Right lobe of liver (tissue), 4 donors: ENCODE results near the gene C1orf232.

ENCODE experiments used
- POLR2A ChIP-seq: fragments of 450-650 bp; IDR thresholded peaks from one replicate; pipeline ENCODE4 v1.6.1; 2017; ENCODE audit warnings: antibody characterized with exemption, mild to moderate bottlenecking
- TF ChIP-seq, protein P1 (sequence below), 4 donors: fragments of 200-600 bp in 3 of 4; fragments of 450-650 bp in 1 of 4; IDR thresholded peaks; one replicate each; pipeline versions ENCODE4 v1.5.1 to v1.8.0; 2016 to 2022; ENCODE audit warnings: antibody characterized with exemption in 4 of 4, mild to moderate bottlenecking in 2 of 4
- donor health status: DM: no; HTN: no; CAD: no.
- donor health status: DM: no; HTN: no; CAD: no.
- donor health status: DM: no; HTN: yes; CAD: no.

DNA sequence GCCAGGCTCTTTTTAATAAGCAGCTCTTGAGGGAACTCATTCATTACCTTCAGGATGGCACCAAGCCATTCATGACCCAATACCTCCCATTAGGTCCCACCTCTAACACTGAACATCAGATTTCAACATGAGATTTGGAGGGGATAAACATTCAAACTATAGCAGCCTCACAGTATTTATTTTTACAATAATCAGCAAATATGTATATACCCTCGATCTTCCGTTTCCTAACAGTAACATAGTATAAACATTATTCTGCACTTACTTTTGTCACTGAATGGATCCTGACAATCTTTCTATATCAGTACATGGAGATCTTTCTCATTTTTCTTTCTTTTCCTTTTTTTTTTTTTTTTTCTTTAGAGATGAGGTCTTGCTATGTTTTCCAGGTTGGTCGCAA, 27.0 kb upstream of the C1orf232 start:
- TF ChIP-seq, protein P1, sequence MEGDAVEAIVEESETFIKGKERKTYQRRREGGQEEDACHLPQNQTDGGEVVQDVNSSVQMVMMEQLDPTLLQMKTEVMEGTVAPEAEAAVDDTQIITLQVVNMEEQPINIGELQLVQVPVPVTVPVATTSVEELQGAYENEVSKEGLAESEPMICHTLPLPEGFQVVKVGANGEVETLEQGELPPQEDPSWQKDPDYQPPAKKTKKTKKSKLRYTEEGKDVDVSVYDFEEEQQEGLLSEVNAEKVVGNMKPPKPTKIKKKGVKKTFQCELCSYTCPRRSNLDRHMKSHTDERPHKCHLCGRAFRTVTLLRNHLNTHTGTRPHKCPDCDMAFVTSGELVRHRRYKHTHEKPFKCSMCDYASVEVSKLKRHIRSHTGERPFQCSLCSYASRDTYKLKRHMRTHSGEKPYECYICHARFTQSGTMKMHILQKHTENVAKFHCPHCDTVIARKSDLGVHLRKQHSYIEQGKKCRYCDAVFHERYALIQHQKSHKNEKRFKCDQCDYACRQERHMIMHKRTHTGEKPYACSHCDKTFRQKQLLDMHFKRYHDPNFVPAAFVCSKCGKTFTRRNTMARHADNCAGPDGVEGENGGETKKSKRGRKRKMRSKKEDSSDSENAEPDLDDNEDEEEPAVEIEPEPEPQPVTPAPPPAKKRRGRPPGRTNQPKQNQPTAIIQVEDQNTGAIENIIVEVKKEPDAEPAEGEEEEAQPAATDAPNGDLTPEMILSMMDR (IDR thresholded peaks at IDR 0.05) = no peak
- TF ChIP-seq POLR2A = no peak
